ENCODE results near the gene APLN. TPM values are rescaled to one million over a fixed set of nuclear protein-coding genes. Genes with fewer than 3 reads are reported as not detected.

The APLN gene
- polyA plus RNA-seq, 1 donor from 2014 or later = 0.38 TPM

DNA sequence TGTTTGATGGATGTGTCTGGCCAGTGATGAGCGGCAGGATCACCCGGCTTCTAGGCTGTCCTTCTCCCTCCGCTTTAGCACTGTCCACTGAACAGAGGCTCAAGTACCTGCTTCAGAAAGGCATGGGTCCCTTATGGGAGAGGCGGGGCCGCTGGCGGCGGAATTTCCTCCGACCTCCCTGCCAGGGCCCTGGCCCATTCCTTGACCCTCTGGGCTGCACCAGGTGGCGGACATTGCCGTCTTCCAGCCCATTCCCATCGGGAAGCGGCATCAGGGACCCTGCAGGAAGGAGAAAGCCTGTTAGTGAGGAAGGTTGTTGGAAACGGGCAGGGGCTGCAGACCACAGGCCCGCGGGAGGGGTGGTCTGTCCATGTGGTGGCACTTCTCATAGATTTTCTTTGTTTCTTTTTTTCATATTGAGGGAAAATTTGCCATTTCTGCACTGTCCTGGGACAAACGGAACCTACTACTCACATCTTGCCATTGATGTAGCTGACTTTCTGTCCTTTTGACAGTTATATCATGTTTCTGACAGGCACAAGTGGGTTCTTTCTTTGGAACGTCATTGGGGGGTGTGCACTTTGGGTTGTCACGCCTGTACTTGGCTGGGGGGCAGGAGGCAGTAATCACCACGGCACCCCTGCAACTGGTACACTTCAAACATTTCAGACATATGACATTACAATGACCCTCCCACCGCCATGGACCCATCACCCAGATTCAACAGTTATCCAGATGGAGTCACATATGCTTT, 6.1 kb downstream of the APLN start:
- H3K36me3 ChIP-seq (ENCODE audit: insufficient read depth, low read length) = no peaks in the 10 kb centered on the region
- no peak overlapping the region for H3K4me3 ChIP-seq (ENCODE audit: low read length)
- TF ChIP-seq EZH2 (IDR thresholded peaks at IDR 0.05; ENCODE audit: borderline replicate concordance, insufficient read depth, low read length, poor library complexity, severe bottlenecking) (no peak), MXI1 (conservative IDR thresholded peaks at IDR 0.05; ENCODE audit: poor library complexity, severe bottlenecking) (no peak), RAD21 (conservative IDR thresholded peaks at IDR 0.05) (no peak), TAF1 (IDR thresholded peaks at IDR 0.05; ENCODE audit: low read depth) (no peak)
- no peaks in the 10 kb centered on the region for H4K20me1 ChIP-seq (ENCODE audit: insufficient read depth)
- no peaks in the 10 kb centered on the region for H3F3A ChIP-seq (ENCODE audit: insufficient read depth, low read length, poor library complexity, severe bottlenecking)
- no peaks in the 10 kb centered on the region for H3K79me2 ChIP-seq (replicated peaks; ENCODE audit: insufficient read depth, low read length)
- no peak overlapping the region for H3K27ac ChIP-seq (ENCODE audit: low read length)
- no peaks in the 10 kb centered on the region for H3K9me3 ChIP-seq (ENCODE audit: low read length)
- no peaks in the 10 kb centered on the region for H3K9me2 ChIP-seq (ENCODE audit: insufficient read depth, low read length)
- no peaks in the 10 kb centered on the region for H3K27me3 ChIP-seq (ENCODE audit: insufficient read depth, low read depth, low read length)
- no peak overlapping the region for H3K9ac ChIP-seq (ENCODE audit: low read length)
- H3K4me2 ChIP-seq (ENCODE audit: low read length) = no peak overlapping the region
- H2AFZ ChIP-seq (ENCODE audit: low read depth, low read length) = no peak overlapping the region

DNA sequence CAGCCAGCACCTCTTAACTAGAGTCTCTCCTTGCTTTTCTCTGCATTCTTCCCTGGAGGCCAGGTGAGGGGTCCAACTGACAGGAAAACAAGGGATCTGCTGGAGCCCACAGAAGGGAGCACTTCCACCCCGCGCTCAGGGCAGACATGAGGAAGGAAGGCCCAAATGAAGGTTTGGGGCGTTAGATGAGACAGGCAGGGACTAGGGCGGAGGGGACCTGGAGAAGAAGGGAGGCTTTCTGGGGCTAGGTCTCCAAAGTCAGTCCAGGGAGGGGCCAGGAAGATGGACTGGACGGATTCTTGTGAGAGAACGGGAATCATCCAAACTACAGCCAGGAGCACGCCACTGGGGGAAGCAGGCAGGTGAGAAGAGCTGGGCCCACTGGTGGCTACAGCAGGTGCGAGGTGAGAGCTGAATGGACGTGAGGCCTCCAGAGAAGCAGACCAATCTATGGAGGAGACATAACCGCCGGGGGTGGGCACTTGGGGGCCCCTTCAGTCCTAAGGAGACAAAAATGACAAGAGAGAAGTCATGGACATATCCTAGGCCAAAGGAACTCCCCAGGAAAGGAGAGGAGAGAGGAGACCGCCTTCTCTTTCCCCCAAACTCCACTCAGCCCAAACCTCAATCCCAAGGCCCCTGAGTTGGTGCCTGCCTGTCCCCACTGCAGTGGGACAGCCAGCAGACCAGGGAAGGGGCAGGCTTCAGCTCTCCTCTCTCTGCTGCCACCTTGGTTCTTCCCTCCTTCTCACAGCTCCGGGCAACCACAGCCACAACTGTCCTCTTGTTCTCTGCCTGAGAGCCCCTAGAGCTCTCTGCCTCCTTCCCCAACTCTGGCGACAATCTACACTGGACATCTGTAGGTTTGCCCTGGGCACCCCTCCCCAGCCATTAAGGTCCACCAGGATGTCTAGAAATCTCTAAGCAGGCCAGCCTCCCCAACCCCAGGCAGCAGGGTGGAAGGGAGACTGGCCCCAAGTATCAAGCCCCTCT, 7.0 kb downstream of the APLN start:
- H3K36me3 ChIP-seq (ENCODE audit: insufficient read depth, low read length) = no peaks in the 10 kb centered on the region
- H3K27me3 ChIP-seq (ENCODE audit: insufficient read depth, low read depth, low read length) = no peaks in the 10 kb centered on the region
- H3K27ac ChIP-seq (ENCODE audit: low read length) = no peak overlapping the region
- no peaks in the 10 kb centered on the region for H3K9me2 ChIP-seq (ENCODE audit: insufficient read depth, low read length)
- H4K20me1 ChIP-seq (ENCODE audit: insufficient read depth) = no peaks in the 10 kb centered on the region
- no peaks in the 10 kb centered on the region for H3F3A ChIP-seq (ENCODE audit: insufficient read depth, low read length, poor library complexity, severe bottlenecking)
- no peaks in the 10 kb centered on the region for H3K9me3 ChIP-seq (ENCODE audit: low read length)
- H3K4me2 ChIP-seq (ENCODE audit: low read length) = no peak overlapping the region
- no peak overlapping the region for H3K4me3 ChIP-seq (ENCODE audit: low read length)
- no peaks in the 10 kb centered on the region for H3K79me2 ChIP-seq (replicated peaks; ENCODE audit: insufficient read depth, low read length)
- no peak overlapping the region for H3K9ac ChIP-seq (ENCODE audit: low read length)
- no peak overlapping the region for H2AFZ ChIP-seq (ENCODE audit: low read depth, low read length)
- TF ChIP-seq TAF1 (IDR thresholded peaks at IDR 0.05; ENCODE audit: low read depth) = no peak
- no peak for TF ChIP-seq EP300 (conservative IDR thresholded peaks at IDR 0.05; ENCODE audit: poor library complexity, severe bottlenecking)
- TF ChIP-seq, protein P1, sequence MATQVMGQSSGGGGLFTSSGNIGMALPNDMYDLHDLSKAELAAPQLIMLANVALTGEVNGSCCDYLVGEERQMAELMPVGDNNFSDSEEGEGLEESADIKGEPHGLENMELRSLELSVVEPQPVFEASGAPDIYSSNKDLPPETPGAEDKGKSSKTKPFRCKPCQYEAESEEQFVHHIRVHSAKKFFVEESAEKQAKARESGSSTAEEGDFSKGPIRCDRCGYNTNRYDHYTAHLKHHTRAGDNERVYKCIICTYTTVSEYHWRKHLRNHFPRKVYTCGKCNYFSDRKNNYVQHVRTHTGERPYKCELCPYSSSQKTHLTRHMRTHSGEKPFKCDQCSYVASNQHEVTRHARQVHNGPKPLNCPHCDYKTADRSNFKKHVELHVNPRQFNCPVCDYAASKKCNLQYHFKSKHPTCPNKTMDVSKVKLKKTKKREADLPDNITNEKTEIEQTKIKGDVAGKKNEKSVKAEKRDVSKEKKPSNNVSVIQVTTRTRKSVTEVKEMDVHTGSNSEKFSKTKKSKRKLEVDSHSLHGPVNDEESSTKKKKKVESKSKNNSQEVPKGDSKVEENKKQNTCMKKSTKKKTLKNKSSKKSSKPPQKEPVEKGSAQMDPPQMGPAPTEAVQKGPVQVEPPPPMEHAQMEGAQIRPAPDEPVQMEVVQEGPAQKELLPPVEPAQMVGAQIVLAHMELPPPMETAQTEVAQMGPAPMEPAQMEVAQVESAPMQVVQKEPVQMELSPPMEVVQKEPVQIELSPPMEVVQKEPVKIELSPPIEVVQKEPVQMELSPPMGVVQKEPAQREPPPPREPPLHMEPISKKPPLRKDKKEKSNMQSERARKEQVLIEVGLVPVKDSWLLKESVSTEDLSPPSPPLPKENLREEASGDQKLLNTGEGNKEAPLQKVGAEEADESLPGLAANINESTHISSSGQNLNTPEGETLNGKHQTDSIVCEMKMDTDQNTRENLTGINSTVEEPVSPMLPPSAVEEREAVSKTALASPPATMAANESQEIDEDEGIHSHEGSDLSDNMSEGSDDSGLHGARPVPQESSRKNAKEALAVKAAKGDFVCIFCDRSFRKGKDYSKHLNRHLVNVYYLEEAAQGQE (IDR thresholded peaks at IDR 0.05; ENCODE audit: borderline replicate concordance) = no peak
- no peak for TF ChIP-seq SMC3 (conservative IDR thresholded peaks at IDR 0.05; ENCODE audit: poor library complexity)
- TF ChIP-seq POLR2AphosphoS5 (IDR thresholded peaks at IDR 0.05) = no peak
- no peak for TF ChIP-seq EZH2 (IDR thresholded peaks at IDR 0.05; ENCODE audit: borderline replicate concordance, insufficient read depth, low read length, poor library complexity, severe bottlenecking)
- no peak for TF ChIP-seq RAD21 (conservative IDR thresholded peaks at IDR 0.05)
- TF ChIP-seq MXI1 (conservative IDR thresholded peaks at IDR 0.05; ENCODE audit: poor library complexity, severe bottlenecking) = no peak
- TF ChIP-seq, protein P2, sequence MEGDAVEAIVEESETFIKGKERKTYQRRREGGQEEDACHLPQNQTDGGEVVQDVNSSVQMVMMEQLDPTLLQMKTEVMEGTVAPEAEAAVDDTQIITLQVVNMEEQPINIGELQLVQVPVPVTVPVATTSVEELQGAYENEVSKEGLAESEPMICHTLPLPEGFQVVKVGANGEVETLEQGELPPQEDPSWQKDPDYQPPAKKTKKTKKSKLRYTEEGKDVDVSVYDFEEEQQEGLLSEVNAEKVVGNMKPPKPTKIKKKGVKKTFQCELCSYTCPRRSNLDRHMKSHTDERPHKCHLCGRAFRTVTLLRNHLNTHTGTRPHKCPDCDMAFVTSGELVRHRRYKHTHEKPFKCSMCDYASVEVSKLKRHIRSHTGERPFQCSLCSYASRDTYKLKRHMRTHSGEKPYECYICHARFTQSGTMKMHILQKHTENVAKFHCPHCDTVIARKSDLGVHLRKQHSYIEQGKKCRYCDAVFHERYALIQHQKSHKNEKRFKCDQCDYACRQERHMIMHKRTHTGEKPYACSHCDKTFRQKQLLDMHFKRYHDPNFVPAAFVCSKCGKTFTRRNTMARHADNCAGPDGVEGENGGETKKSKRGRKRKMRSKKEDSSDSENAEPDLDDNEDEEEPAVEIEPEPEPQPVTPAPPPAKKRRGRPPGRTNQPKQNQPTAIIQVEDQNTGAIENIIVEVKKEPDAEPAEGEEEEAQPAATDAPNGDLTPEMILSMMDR (IDR thresholded peaks at IDR 0.05; ENCODE audit: poor library complexity, severe bottlenecking) = no peak

All from neural cell (in vitro differentiated cells).